Fibroblast of mammary gland (primary cell): Measurements from ENCODE around the gene DGCR2.

ENCODE experiments used
- DNase-seq: peaks from one replicate; pipeline ENCODE4 v3.0.0-alpha.2; 2010; ENCODE audit warnings: low read depth
- H3K4me3 ChIP-seq: 2 replicates; pipeline ENCODE4 v1.5.1; 2011; ENCODE audit warnings: low read depth, mild to moderate bottlenecking, low read length, moderate library complexity; ENCODE audit not compliant: control insufficient read depth
- TF ChIP-seq, protein P1 (sequence below): conservative IDR thresholded peaks from 2 replicates; pipeline ENCODE4 v1.5.1; 2011; ENCODE audit warnings: low read depth, low read length, inconsistent platforms; ENCODE audit not compliant: control insufficient read depth, insufficient read depth

Gene DGCR2

GRCh38 chr22:19058713-19059451, 63.3 kb downstream of the DGCR2 start:
- H3K4me3 ChIP-seq: no peak overlapping the region
- DNase-seq: no peak
- TF ChIP-seq, protein P1, sequence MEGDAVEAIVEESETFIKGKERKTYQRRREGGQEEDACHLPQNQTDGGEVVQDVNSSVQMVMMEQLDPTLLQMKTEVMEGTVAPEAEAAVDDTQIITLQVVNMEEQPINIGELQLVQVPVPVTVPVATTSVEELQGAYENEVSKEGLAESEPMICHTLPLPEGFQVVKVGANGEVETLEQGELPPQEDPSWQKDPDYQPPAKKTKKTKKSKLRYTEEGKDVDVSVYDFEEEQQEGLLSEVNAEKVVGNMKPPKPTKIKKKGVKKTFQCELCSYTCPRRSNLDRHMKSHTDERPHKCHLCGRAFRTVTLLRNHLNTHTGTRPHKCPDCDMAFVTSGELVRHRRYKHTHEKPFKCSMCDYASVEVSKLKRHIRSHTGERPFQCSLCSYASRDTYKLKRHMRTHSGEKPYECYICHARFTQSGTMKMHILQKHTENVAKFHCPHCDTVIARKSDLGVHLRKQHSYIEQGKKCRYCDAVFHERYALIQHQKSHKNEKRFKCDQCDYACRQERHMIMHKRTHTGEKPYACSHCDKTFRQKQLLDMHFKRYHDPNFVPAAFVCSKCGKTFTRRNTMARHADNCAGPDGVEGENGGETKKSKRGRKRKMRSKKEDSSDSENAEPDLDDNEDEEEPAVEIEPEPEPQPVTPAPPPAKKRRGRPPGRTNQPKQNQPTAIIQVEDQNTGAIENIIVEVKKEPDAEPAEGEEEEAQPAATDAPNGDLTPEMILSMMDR: no peak

- TF ChIP-seq, protein P1: no peak
- H3K4me3 ChIP-seq: no peak overlapping the region
- no peak for DNase-seq
Measured at GRCh38 chr22:19057999-19058491, 64.2 kb downstream of the DGCR2 start.

DNA sequence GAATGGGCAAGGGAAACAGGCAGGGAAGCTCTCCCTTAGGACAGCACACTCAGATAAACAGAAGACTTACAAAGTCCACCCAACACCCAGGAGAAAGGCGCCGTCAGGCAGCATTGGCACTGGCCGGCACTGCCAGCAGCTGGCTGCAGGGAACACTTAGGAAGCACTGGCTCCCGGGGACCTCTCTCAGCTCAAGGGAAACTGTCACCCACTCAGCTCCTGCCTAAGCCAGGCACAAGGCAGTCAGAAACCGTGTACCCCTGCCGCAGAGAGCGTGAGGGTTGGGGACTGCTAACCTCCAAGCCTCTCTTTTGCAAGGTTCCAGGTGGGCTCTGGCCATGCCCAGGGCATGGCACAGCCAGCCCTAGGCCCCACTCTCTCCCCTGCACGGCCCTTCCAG, 64.7 kb downstream of the DGCR2 start:
- no peak overlapping the region for H3K4me3 ChIP-seq
- TF ChIP-seq, protein P1: no peak
- no peak for DNase-seq

DNA sequence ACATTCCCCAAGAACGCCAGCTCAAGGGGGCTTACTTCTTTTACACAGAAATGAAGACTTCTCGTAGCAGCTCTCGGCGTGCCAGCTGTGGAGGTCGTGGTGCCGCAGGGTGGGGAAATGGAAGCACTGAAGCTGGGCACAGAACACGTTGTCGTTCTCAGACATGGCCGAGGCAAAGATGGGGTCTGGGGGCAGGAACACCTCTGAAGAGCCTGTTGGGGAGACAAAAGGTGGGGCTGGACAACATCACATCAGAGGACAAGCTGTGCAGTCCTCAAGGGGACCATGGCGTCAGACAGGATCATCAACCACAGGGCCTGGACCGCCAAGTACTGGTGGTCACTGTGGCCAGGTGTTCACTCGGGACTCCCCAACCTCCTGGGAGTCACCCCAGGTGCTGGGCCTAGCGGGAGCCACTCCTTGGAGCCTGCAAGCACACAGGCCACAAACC, 65.2 kb downstream of the DGCR2 start:
- no peak for DNase-seq
- TF ChIP-seq, protein P1: no peak
- H3K4me3 ChIP-seq: no peak overlapping the region

DNA sequence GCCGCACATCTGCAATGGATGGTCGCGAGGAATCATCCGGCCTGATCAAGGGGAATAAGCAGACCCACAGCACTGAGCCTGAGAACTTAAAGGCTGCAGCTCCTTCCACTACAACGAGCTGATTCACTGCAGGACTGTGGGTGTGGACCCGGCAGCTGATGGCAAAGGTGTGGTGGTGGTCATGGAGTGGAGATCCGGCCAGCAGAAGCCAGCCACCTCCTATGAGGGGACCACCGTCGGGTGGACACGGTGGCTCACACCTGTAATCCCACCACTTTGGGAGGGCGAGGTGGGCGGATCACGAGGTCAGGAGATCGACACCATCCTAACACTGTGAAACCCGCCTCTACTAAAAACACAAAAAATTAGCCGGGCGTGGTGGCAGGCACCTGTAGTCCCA, 66.4 kb downstream of the DGCR2 start:
- H3K4me3 ChIP-seq: no peak overlapping the region
- no peak for DNase-seq
- TF ChIP-seq, protein P1: no peak

GRCh38 chr22:19052941-19053541, 69.2 kb downstream of the DGCR2 start:
- DNase-seq: no peak
- no peak overlapping the region for H3K4me3 ChIP-seq
- TF ChIP-seq, protein P1: no peak
